Thoracic aorta (tissue), 2 donors: ENCODE measurements around the gene ARHGEF16. TPM values are rescaled to one million over a fixed set of nuclear protein-coding genes. Genes with fewer than 3 reads are reported as not detected.

Experiments used
- ATAC-seq: fragments of 150-250 bp; one replicate; pipeline ENCODE4 v1.8.0; 2017; ENCODE audit warnings: low read depth; ENCODE audit not compliant: insufficient number of reproducible peaks, low FRiP score
- DNase-seq: peaks from one replicate; pipeline ENCODE4 v3.0.0-alpha.2; 2020; ENCODE audit warnings: low spot score
- H3K27ac ChIP-seq, 2 donors: fragments of 200-600 bp; sonication (generic); 1 replicate in 1 of 2; 2 replicates in 1 of 2; pipeline ENCODE4 v1.5.1; 2016; ENCODE audit warnings: mild to moderate bottlenecking in 2 of 2, moderate library complexity in 2 of 2
- H3K27me3 ChIP-seq: fragments of 200-600 bp; sonication (generic); replicated peaks from 2 replicates; pipeline ENCODE4 v1.6.0; 2016; ENCODE audit warnings: mild to moderate bottlenecking; ENCODE audit not compliant: insufficient read depth
- H3K36me3 ChIP-seq: fragments of 200-600 bp; sonication (generic); one replicate; pipeline ENCODE4 v1.5.1; 2016
- H3K4me1 ChIP-seq, 2 donors: fragments of 200-600 bp; sonication (generic); 1 replicate in 1 of 2; 2 replicates in 1 of 2; pipeline versions ENCODE4 v1.5.1 to v1.6.0; 2016; ENCODE audit warnings: low read depth in 2 of 2, mild to moderate bottlenecking in 1 of 2; ENCODE audit not compliant: control insufficient read depth in 1 of 2
- H3K4me3 ChIP-seq: fragments of 200-600 bp; sonication (generic); 2 replicates; pipeline ENCODE4 v1.5.1; 2016; ENCODE audit warnings: mild to moderate bottlenecking
- H3K9me3 ChIP-seq: fragments of 200-600 bp; sonication (generic); 2 replicates; pipeline ENCODE4 v1.5.1; 2016
- CTCF ChIP-seq: fragments of 200-600 bp; sonication (generic); IDR thresholded peaks from one replicate; pipeline ENCODE4 v1.5.1; 2019; ENCODE audit warnings: antibody characterized with exemption
- total RNA-seq, 2 donors: library from RNA; depleted of rRNA; stranded (reverse); fragments of >200 nt; gene quantifications; one replicate each; pipeline versions ENCODE4 v1.1.0 to v1.2.3, GENCODE V29; 2016

Gene ARHGEF16
- total RNA-seq, 2 donors from 2014 or later, result 1.6 to 2.4 TPM

- H3K4me1 ChIP-seq, result no peaks in the 10 kb centered on the region
- no peak for TF ChIP-seq CTCF
- no peaks in the 10 kb centered on the region for H3K36me3 ChIP-seq
- no peaks in the 10 kb centered on the region for H3K9me3 ChIP-seq
- no peak overlapping the region for H3K27ac ChIP-seq
- ATAC-seq, result no peak
- no peak for DNase-seq
- H3K27me3 ChIP-seq, result no peaks in the 10 kb centered on the region
- no peak overlapping the region for H3K4me3 ChIP-seq
These were observed 16.3 kb downstream of the ARHGEF16 start for GRCh38 chr1:3470650-3471355.

GRCh38 chr1:3471356-3472087, 17.1 kb downstream of the ARHGEF16 start:
- DNase-seq, result no peak
- ATAC-seq, result no peak
- Histone ChIP-seq H3K27me3 (no peaks in the 10 kb centered on the region), H3K4me1 (no peaks in the 10 kb centered on the region), H3K27ac (no peak overlapping the region), H3K9me3 (no peaks in the 10 kb centered on the region), H3K4me3 (no peak overlapping the region), H3K36me3 (no peaks in the 10 kb centered on the region)
- no peak for TF ChIP-seq CTCF

GRCh38 chr1:3472088-3472850, 17.8 kb downstream of the ARHGEF16 start:
- Histone ChIP-seq H3K36me3 (no peaks in the 10 kb centered on the region), H3K27me3 (no peaks in the 10 kb centered on the region), H3K4me3 (no peak overlapping the region), H3K4me1 (no peaks in the 10 kb centered on the region), H3K27ac (no peak overlapping the region), H3K9me3 (no peaks in the 10 kb centered on the region)
- ATAC-seq (no peak), DNase-seq (no peak)
- no peak for TF ChIP-seq CTCF

GRCh38 chr1:3472906-3473305, 18.4 kb downstream of the ARHGEF16 start:
- H3K4me1 ChIP-seq, result no peaks in the 10 kb centered on the region

More at GRCh38 chr1:3472906-3473305, 18.4 kb downstream of the ARHGEF16 start:
- no peak overlapping the region for H3K27ac ChIP-seq
- H3K36me3 ChIP-seq, result no peaks in the 10 kb centered on the region
- no peak for TF ChIP-seq CTCF
- H3K4me3 ChIP-seq, result no peak overlapping the region
- H3K9me3 ChIP-seq, result no peaks in the 10 kb centered on the region
- ATAC-seq (no peak), DNase-seq (no peak)
- H3K27me3 ChIP-seq, result no peaks in the 10 kb centered on the region
